Neural progenitor cell (in vitro differentiated cells): ENCODE data around the gene RIMBP3C. TPM values are rescaled to one million over a fixed set of nuclear protein-coding genes. Genes with fewer than 3 reads are reported as not detected.
"Not testable (repeated sequence)": the region's sequence is repeated elsewhere in the genome, so short reads cannot be mapped to it uniquely, and the experiment has no call there.

Experiments used
- DNase-seq: peaks from one replicate; pipeline ENCODE4 v3.0.0-alpha.2; 2016; ENCODE audit warnings: low spot score
- H2AFZ ChIP-seq: fragments of 200-600 bp; sonication (generic); replicated peaks from 2 replicates; pipeline ENCODE4 v1.6.1; 2016; ENCODE audit warnings: antibody characterized with exemption
- H3F3A ChIP-seq: fragments of 200-600 bp; sonication (generic); 2 replicates; pipeline ENCODE4 v1.6.1; 2016; ENCODE audit warnings: antibody characterized with exemption, low read depth
- H3K27ac ChIP-seq: fragments of 200-600 bp; sonication (generic); 2 replicates; pipeline ENCODE4 v1.5.1; 2016; ENCODE audit warnings: mild to moderate bottlenecking
- H3K27me3 ChIP-seq: fragments of 200-600 bp; sonication (generic); 2 replicates; pipeline ENCODE4 v1.6.1; 2016; ENCODE audit warnings: mild to moderate bottlenecking, moderate library complexity
- H3K36me3 ChIP-seq: fragments of 200-600 bp; sonication (generic); 2 replicates; pipeline ENCODE4 v1.5.1; 2016
- H3K4me1 ChIP-seq: fragments of 200-600 bp; sonication (generic); 2 replicates; pipeline ENCODE4 v1.6.1; 2016; ENCODE audit warnings: mixed run types
- H3K4me2 ChIP-seq: fragments of 200-600 bp; sonication (generic); 2 replicates; pipeline ENCODE4 v1.6.1; 2016
- H3K4me3 ChIP-seq: fragments of 200-600 bp; sonication (generic); 2 replicates; pipeline ENCODE4 v1.5.1; 2016
- H3K79me2 ChIP-seq: fragments of 200-600 bp; sonication (generic); 2 replicates; pipeline ENCODE4 v1.6.1; 2016; ENCODE audit warnings: low read depth
- H3K9ac ChIP-seq: fragments of 200-600 bp; sonication (generic); 2 replicates; pipeline ENCODE4 v1.6.1; 2016
- H3K9me3 ChIP-seq: fragments of 200-600 bp; sonication (generic); 2 replicates; pipeline ENCODE4 v1.5.1; 2016; ENCODE audit warnings: low read depth
- H4K20me1 ChIP-seq: fragments of 200-600 bp; sonication (generic); 2 replicates; pipeline ENCODE4 v1.6.1; 2016; ENCODE audit warnings: low read depth
- H3K27ac Mint-ChIP-seq: 3 replicates; pipeline ENCODE4 v1.8.0; 2021; ENCODE audit warnings: mixed read lengths
- H3K27me3 Mint-ChIP-seq: 2 replicates; pipeline ENCODE4 v1.8.0; 2022; ENCODE audit warnings: low read depth, mild to moderate bottlenecking, inconsistent platforms, moderate library complexity, mixed read lengths; ENCODE audit not compliant: insufficient read depth
- H3K36me3 Mint-ChIP-seq: 3 replicates; pipeline ENCODE4 v1.8.0; 2021; ENCODE audit warnings: mixed read lengths
- H3K4me1 Mint-ChIP-seq: 3 replicates; pipeline ENCODE4 v1.8.0; 2021; ENCODE audit warnings: mixed read lengths
- H3K4me3 Mint-ChIP-seq: 3 replicates; pipeline ENCODE4 v1.8.0; 2021; ENCODE audit warnings: mild to moderate bottlenecking, moderate library complexity, mixed read lengths
- H3K9me3 Mint-ChIP-seq: 3 replicates; pipeline ENCODE4 v1.8.0; 2020; ENCODE audit warnings: mixed read lengths
- EZH2 ChIP-seq: fragments of 200-600 bp; sonication (generic); IDR thresholded peaks from 2 replicates; pipeline ENCODE4 v1.6.1; 2017; ENCODE audit warnings: antibody characterized with exemption, mild to moderate bottlenecking, moderate library complexity
- EZH2phosphoT487 ChIP-seq: fragments of 200-600 bp; sonication (generic); IDR thresholded peaks from 2 replicates; pipeline ENCODE4 v1.6.1; 2017; ENCODE audit warnings: antibody characterized with exemption
- total RNA-seq: library from RNA; depleted of rRNA; stranded (reverse); fragments of >200 nt; gene quantifications from 2 replicates; pipeline ENCODE4 v1.2.3, GENCODE V29; 2015; ENCODE audit warnings: low replicate concordance
- TF ChIP-seq, protein P1 (sequence below): fragments of 200-600 bp; sonication (generic); IDR thresholded peaks from 2 replicates; pipeline ENCODE4 v1.5.1; 2017; ENCODE audit warnings: antibody characterized with exemption, mild to moderate bottlenecking

Gene RIMBP3C
- total RNA-seq, 1 donor from 2014 or later: 1.2 TPM

DNA sequence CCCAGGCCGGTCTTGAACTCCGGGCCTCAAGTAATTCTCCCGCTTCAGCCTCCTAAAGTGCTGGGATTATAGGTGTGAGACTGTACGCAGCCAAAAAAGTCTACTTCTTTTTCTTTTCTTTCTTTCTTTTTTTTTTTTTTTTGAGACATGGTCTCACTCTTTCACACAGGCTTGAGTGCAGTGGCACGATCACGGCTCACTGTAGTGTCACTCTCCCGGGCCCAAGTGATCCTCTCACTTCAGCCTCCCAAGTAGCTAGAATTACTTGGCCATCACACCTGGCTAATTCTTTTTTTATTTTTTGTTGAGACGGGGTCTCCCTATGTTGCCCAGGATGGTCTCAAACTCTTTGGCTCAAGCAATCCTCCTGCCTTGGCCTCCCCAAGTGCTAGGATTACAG is 12.7 kb upstream of the RIMBP3C start:
- no peak overlapping the region for H3K27ac Mint-ChIP-seq
- H3K9ac ChIP-seq: no peak overlapping the region
- H3K4me3 ChIP-seq: no peak overlapping the region
- peaks cover 7% of the 10 kb centered on the region for H3K4me1 ChIP-seq
- peaks cover 7% of the 10 kb centered on the region for H3K27me3 Mint-ChIP-seq
- H3K9me3 ChIP-seq: no peaks in the 10 kb centered on the region
- no peaks in the 10 kb centered on the region for H3K9me3 Mint-ChIP-seq
- no peaks in the 10 kb centered on the region for H3K36me3 Mint-ChIP-seq
- H4K20me1 ChIP-seq: peaks cover 9% of the 10 kb centered on the region
- H3K4me1 Mint-ChIP-seq: peaks cover 8% of the 10 kb centered on the region
- no peak overlapping the region for H3K4me2 ChIP-seq
- no peak overlapping the region for H3K27ac ChIP-seq
- no peak overlapping the region for H3K4me3 Mint-ChIP-seq
- TF ChIP-seq, protein P1, sequence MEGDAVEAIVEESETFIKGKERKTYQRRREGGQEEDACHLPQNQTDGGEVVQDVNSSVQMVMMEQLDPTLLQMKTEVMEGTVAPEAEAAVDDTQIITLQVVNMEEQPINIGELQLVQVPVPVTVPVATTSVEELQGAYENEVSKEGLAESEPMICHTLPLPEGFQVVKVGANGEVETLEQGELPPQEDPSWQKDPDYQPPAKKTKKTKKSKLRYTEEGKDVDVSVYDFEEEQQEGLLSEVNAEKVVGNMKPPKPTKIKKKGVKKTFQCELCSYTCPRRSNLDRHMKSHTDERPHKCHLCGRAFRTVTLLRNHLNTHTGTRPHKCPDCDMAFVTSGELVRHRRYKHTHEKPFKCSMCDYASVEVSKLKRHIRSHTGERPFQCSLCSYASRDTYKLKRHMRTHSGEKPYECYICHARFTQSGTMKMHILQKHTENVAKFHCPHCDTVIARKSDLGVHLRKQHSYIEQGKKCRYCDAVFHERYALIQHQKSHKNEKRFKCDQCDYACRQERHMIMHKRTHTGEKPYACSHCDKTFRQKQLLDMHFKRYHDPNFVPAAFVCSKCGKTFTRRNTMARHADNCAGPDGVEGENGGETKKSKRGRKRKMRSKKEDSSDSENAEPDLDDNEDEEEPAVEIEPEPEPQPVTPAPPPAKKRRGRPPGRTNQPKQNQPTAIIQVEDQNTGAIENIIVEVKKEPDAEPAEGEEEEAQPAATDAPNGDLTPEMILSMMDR: no peak
- TF ChIP-seq EZH2 (no peak), EZH2phosphoT487 (no peak)
- peaks cover 13% of the 10 kb centered on the region for H3F3A ChIP-seq
- no peaks in the 10 kb centered on the region for H3K27me3 ChIP-seq
- H3K79me2 ChIP-seq: peaks cover 14% of the 10 kb centered on the region
- H2AFZ ChIP-seq: no peak overlapping the region
- no peaks in the 10 kb centered on the region for H3K36me3 ChIP-seq
- no peak for DNase-seq

DNA sequence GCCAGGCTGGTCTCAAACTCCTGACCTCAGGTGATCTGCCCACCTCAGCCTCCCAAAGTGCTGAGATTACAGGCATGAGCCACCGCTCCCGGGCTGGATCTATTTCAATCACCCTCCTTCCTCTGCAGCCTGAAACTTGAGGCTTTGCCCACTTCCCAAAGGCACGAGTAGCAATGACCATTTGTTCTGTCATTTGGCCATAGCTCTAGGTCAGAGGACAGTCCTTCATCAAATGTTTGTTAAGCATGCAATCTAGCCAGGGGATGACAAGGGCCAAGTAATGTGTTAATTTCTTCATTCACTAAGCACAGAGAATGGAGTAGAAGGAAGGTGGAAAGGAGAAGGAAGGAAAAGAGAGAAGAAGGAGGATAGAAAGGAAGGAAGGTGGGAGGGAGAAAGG is 9.4 kb upstream of the RIMBP3C start:
- H2AFZ ChIP-seq, H3K4me2 ChIP-seq, H3K4me3 ChIP-seq, H3K4me1 ChIP-seq, H3K4me1 Mint-ChIP-seq, H3K79me2 ChIP-seq, H3K27ac ChIP-seq, H3K9ac ChIP-seq, DNase-seq, H3F3A ChIP-seq, H3K36me3 Mint-ChIP-seq, H3K4me3 Mint-ChIP-seq, H3K9me3 Mint-ChIP-seq, H4K20me1 ChIP-seq, H3K27me3 ChIP-seq, H3K27ac Mint-ChIP-seq, H3K36me3 ChIP-seq, H3K27me3 Mint-ChIP-seq, H3K9me3 ChIP-seq: not testable (repeated sequence)

DNA sequence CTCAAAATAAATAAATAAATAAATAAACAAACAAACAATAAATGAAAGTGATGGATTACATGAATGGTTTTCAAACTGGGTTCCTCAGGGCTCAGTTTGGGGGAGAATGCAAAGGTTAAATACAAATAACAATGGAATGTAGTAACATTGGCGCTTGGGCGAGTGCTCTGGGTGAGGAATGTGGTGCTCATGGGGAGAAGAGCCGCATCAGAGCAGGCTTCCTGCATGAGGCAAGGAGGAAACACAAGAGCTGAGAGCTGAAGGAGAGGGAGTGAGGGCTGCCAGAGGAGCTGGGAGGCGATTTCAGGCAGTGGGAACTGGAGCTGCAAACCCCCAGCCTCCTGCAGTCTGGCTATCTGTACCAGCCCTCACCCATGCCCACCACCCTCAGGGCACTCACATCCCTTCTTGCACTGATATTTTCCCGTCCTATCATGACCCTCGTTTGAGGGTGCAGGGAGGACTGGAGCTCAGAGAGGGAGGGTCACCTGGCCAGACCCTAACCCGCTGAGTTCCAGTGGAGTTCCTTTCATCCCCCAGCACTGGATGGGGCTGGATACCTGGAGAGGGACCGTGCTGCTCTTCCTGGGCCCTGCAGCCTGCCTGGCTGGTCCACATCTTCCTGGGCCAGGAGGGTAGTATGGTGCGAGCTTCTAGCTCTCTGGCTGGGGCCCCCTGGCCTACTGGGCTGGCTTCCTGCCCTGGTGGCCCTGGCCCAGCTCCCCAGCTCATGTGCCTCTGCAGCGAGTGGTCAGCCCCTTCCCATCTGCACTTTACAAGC is 8.3 kb upstream of the RIMBP3C start:
- not testable (repeated sequence) for H3K27me3 ChIP-seq, H3K27me3 Mint-ChIP-seq, H3K79me2 ChIP-seq, H3K4me1 Mint-ChIP-seq, H3K9ac ChIP-seq, H3K4me3 Mint-ChIP-seq, H4K20me1 ChIP-seq, H2AFZ ChIP-seq, DNase-seq, H3K36me3 ChIP-seq, H3K4me3 ChIP-seq, H3K9me3 Mint-ChIP-seq, H3F3A ChIP-seq, H3K36me3 Mint-ChIP-seq, H3K9me3 ChIP-seq, H3K4me1 ChIP-seq, H3K27ac ChIP-seq, H3K27ac Mint-ChIP-seq, H3K4me2 ChIP-seq

DNA sequence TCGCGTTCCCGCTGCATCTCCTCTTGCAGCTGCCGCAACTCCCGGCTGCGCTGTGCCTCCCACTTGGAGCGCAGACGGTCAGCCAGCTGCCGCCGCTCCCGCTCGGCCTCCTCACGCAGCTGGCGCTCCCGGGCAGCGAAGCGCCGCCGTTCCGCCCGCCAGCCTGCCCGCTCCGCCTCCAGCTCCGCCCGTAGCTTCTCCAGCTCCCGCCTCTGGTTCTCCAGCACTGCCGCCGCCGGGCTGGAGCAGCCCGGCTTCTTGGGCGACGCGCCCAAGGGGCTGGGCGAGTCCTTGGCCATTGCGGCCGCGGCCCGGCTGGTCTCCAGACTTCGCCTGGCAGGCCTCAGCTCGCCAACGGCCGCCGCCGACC is 598 bp downstream of the RIMBP3C start:
- not testable (repeated sequence) for H3K4me3 ChIP-seq, H3K27ac ChIP-seq, H3K36me3 ChIP-seq, H3K79me2 ChIP-seq, H3K9ac ChIP-seq, H3K27ac Mint-ChIP-seq, H3K9me3 Mint-ChIP-seq, H3K4me1 Mint-ChIP-seq, H2AFZ ChIP-seq, H3F3A ChIP-seq, H3K4me3 Mint-ChIP-seq, H3K27me3 Mint-ChIP-seq, H3K27me3 ChIP-seq, H4K20me1 ChIP-seq, H3K36me3 Mint-ChIP-seq, DNase-seq, H3K4me2 ChIP-seq, H3K9me3 ChIP-seq, H3K4me1 ChIP-seq

DNA sequence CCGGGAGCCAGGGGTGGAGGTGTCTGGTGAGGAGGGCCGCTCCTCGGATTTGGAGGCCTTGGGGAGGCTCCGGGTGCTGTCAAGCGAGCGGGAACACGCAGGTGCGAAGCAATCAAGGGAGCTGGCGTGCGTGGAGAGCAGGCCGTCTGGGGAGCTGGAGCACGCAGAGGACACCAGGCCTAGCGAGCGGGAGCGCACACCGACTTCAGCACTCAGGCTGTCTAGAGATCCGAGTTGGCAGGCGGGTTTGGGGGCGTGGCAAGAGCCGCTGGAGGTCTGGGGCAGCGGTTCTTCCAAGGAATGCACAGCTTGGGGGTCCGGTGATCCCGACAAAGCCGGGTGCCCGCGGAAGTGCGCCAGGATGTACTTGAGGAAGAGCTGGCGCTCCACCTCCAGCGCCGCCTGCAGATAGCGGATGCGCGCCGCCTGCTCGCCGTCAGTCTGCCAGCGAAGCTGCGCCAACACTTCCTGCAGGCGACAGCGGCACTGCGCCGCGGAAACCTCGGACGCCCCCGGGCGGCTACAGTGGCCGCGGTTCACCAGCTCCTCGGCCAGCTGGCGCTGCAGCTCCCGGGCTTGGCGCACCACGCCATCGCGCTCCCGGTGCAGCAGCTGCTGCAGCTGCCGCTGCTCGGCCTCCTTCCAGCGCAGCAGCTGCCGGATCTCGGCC is 1.1 kb downstream of the RIMBP3C start:
- H3K36me3 ChIP-seq, DNase-seq, H3K9ac ChIP-seq, H3K79me2 ChIP-seq, H3K9me3 ChIP-seq, H3K27me3 ChIP-seq, H2AFZ ChIP-seq, H3K27ac ChIP-seq, H3K4me1 Mint-ChIP-seq, H3K4me3 ChIP-seq, H3K4me3 Mint-ChIP-seq, H3K4me1 ChIP-seq, H4K20me1 ChIP-seq, H3K4me2 ChIP-seq, H3K27me3 Mint-ChIP-seq, H3K36me3 Mint-ChIP-seq, H3F3A ChIP-seq, H3K9me3 Mint-ChIP-seq, H3K27ac Mint-ChIP-seq: not testable (repeated sequence)

DNA sequence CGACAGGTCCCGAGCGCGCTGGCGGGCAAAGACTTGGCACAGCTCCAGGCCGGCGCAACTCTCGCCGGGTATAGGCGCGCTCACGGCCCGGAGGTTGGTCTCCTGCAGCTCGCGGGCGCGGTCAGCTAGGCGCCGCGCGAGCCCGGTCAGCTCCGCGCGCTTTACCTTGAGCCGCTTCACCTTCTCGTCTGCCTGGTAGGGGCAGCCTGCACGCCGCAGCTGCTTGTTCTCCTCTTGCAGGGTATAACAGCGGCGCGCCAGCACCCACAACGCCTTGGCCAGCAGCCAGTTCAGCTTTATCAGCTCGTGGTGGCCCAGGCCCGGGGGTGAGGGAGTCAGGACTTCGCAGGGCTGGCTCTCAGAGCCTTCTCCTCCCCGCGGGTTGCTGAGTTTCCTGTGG is 1.7 kb downstream of the RIMBP3C start:
- H3K79me2 ChIP-seq, H3K4me3 ChIP-seq, H3K4me2 ChIP-seq, H3K27ac ChIP-seq, H3K4me1 ChIP-seq, H3K27ac Mint-ChIP-seq, H3K27me3 ChIP-seq, H3K9ac ChIP-seq, H3K9me3 Mint-ChIP-seq, H2AFZ ChIP-seq, H3K4me3 Mint-ChIP-seq, H3K36me3 ChIP-seq, H3K27me3 Mint-ChIP-seq, DNase-seq, H3F3A ChIP-seq, H3K4me1 Mint-ChIP-seq, H3K9me3 ChIP-seq, H3K36me3 Mint-ChIP-seq, H4K20me1 ChIP-seq: not testable (repeated sequence)

DNA sequence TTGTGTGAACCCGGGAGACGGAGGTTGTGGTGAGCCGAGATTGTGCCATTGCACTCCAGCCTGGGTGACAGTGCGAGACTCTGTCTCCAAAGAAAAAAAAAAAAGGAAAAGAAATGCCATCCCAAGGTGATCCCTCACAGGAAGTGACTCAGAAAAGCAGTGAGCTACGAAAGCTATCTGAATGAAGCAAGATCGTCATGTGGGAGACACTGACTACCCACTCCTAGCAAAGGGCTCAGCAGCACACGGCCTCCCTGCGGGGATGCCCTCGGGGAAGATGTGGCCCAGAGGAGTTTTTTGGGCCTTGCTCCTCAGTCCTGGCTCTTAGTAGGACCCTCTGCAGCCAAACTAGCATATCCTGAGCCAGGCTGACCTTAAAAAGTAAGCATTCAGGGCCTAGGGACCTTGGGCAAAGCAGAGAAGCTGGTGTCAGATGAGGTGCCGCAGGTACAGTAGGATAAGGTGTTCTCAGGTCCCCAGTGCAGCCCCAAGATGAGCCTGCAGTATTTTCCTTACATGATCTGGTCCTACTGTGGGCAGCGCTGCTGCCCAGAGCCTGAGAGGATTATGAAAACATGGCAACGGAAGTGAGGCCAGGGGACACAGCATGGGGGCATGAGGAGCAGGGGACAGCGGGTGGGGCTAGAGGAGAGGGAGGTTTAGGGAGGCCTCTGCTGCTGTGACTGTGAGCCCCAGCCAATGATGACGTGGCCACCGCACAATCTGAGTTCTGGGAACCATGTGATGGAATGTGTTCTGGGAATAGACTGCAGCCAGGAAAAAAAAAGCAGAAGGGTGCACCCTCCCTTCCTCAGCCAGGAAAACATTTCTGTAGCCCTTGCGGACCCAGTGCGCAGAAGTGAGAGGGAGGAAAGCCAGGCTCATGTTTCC is 6.6 kb downstream of the RIMBP3C start:
- H3K4me3 Mint-ChIP-seq, DNase-seq: not testable (repeated sequence)

More for the DNA sequence above, 6.6 kb downstream of the RIMBP3C start:
- not testable (repeated sequence) for H3K9me3 ChIP-seq, H3K27ac ChIP-seq, H3K4me1 Mint-ChIP-seq, H4K20me1 ChIP-seq, H3K27ac Mint-ChIP-seq, H3K4me3 ChIP-seq, H3K27me3 ChIP-seq, H3K36me3 Mint-ChIP-seq, H3K36me3 ChIP-seq, H3K79me2 ChIP-seq, H3K4me2 ChIP-seq, H3K9ac ChIP-seq, H3F3A ChIP-seq, H3K4me1 ChIP-seq, H3K9me3 Mint-ChIP-seq, H2AFZ ChIP-seq, H3K27me3 Mint-ChIP-seq
